KMS-11 (cell line): Measurements from ENCODE around the gene VWDE.
"Not testable (repeated sequence)": the region's sequence is repeated elsewhere in the genome, so short reads cannot be mapped to it uniquely, and the experiment has no call there.

Source experiments
- H2AFZ ChIP-seq: fragments of 200-600 bp; sonication (generic); 2 replicates; pipeline ENCODE4 v1.6.1; 2016; ENCODE audit warnings: antibody characterized with exemption, mixed run types, low read depth
- H3K27ac ChIP-seq: fragments of 200-600 bp; sonication (generic); 2 replicates; pipeline ENCODE4 v1.6.1; 2016; ENCODE audit warnings: mild to moderate bottlenecking, mixed run types
- H3K27me3 ChIP-seq: fragments of 200-600 bp; sonication (generic); 2 replicates; pipeline ENCODE4 v1.6.1; 2017; ENCODE audit warnings: mild to moderate bottlenecking, low read depth, mixed run types, moderate library complexity; ENCODE audit not compliant: insufficient read depth
- H3K36me3 ChIP-seq: fragments of 200-600 bp; sonication (generic); 2 replicates; pipeline ENCODE4 v1.6.1; 2017; ENCODE audit warnings: mild to moderate bottlenecking, mixed run types; ENCODE audit not compliant: insufficient read depth
- H3K4me1 ChIP-seq: fragments of 200-600 bp; sonication (generic); 2 replicates; pipeline ENCODE4 v1.6.1; 2016; ENCODE audit warnings: mild to moderate bottlenecking, low read depth, mixed run types; ENCODE audit not compliant: poor library complexity, severe bottlenecking
- H3K4me2 ChIP-seq: fragments of 200-600 bp; sonication (generic); 2 replicates; pipeline ENCODE4 v1.7.0; 2016; ENCODE audit warnings: mild to moderate bottlenecking, mixed run types
- H3K4me3 ChIP-seq: fragments of 200-600 bp; sonication (generic); IDR thresholded peaks from 2 replicates; pipeline ENCODE4 v1.6.1; 2017; ENCODE audit warnings: low read depth, low read length, mixed read lengths; ENCODE audit not compliant: insufficient read depth
- H3K79me2 ChIP-seq: fragments of 200-600 bp; sonication (generic); 2 replicates; pipeline ENCODE4 v1.6.1; 2016; ENCODE audit warnings: low read depth, mixed run types; ENCODE audit not compliant: insufficient read depth
- H3K9ac ChIP-seq: fragments of 200-600 bp; sonication (generic); 2 replicates; pipeline ENCODE4 v1.6.1; 2016; ENCODE audit warnings: mild to moderate bottlenecking, mixed run types
- H4K20me1 ChIP-seq: fragments of 200-600 bp; sonication (generic); 2 replicates; pipeline ENCODE4 v1.6.1; 2016; ENCODE audit warnings: mild to moderate bottlenecking, mixed run types; ENCODE audit not compliant: insufficient read depth
- TF ChIP-seq, protein P1 (sequence below): fragments of 200-600 bp; sonication (generic); conservative IDR thresholded peaks from 2 replicates; pipeline ENCODE4 v1.6.1; 2017; ENCODE audit warnings: low read depth, mild to moderate bottlenecking, antibody characterized with exemption, low read length, moderate library complexity, mixed read lengths

Gene VWDE

DNA sequence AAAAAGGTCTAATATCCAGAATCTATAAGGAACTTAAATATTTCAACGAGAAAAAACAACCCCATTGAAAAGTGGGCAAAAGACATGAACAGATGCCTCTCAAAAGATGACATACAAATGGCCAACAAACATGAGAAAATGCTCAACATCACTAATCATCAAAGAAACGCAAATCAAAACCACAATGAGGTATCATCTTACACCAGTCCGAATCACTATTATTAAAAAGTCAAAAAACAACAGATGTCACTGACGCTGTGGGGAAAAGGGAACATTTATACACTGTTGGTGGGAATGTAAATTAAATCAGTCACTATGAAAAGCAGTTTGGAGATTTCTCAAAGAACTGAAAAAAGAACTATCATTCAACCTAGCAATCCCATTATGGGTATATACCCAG lies 6.0 kb downstream of the VWDE start:
- H3K79me2 ChIP-seq: no peaks in the 10 kb centered on the region; the same call in 1 of the 2 replicates
- H3K4me3 ChIP-seq: no peak overlapping the region
- H3K36me3 ChIP-seq: no peaks in the 10 kb centered on the region
- no peak overlapping the region for H2AFZ ChIP-seq
- no peak overlapping the region for H3K27ac ChIP-seq
- TF ChIP-seq, protein P1, sequence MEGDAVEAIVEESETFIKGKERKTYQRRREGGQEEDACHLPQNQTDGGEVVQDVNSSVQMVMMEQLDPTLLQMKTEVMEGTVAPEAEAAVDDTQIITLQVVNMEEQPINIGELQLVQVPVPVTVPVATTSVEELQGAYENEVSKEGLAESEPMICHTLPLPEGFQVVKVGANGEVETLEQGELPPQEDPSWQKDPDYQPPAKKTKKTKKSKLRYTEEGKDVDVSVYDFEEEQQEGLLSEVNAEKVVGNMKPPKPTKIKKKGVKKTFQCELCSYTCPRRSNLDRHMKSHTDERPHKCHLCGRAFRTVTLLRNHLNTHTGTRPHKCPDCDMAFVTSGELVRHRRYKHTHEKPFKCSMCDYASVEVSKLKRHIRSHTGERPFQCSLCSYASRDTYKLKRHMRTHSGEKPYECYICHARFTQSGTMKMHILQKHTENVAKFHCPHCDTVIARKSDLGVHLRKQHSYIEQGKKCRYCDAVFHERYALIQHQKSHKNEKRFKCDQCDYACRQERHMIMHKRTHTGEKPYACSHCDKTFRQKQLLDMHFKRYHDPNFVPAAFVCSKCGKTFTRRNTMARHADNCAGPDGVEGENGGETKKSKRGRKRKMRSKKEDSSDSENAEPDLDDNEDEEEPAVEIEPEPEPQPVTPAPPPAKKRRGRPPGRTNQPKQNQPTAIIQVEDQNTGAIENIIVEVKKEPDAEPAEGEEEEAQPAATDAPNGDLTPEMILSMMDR: no peak
- H3K9ac ChIP-seq: no peak overlapping the region
- H3K4me1 ChIP-seq: peaks cover 10% of the 10 kb centered on the region
- no peaks in the 10 kb centered on the region for H3K27me3 ChIP-seq
- H4K20me1 ChIP-seq: no peaks in the 10 kb centered on the region
- no peak overlapping the region for H3K4me2 ChIP-seq

GRCh38 chr7:12396670-12397069 lies 7.0 kb downstream of the VWDE start:
- H3K79me2 ChIP-seq, H3K36me3 ChIP-seq: not testable (repeated sequence)

DNA sequence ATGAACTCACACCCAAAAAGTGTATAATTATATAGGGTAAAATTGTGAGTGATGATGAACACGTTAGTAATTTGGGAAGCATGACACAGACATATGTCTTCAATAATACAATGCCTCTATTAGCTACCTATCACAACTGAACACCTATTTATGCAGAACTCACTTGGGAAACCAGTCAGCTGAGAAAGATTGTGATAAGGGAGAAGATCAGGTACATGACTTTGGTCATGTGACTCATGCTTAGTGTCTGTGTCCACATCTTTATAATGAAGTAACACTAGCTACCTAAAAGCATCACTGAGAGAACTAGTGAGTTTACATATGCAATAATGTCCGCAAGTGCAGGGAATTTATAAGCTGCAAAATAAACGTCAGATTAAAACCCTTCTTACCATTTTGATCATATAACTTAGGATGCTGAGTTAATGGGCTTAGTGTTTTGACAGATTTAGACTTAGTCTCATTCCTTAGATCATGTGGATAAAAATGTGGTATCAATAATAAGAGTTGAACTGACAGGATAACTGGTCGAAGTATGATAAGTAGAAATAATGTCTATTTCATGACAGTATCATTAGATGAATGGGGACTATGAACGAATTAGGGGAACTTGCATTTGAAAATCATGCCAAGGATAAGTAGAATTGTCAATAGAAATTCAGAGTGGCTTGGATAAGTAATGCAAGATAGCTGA lies 11.6 kb downstream of the VWDE start:
- TF ChIP-seq, protein P1: no peak
- H3K36me3 ChIP-seq: no peaks in the 10 kb centered on the region
- H2AFZ ChIP-seq: no peak overlapping the region
- no peak overlapping the region for H3K4me2 ChIP-seq
- H4K20me1 ChIP-seq: no peaks in the 10 kb centered on the region
- no peak overlapping the region for H3K4me3 ChIP-seq
- no peak overlapping the region for H3K9ac ChIP-seq
- H3K27ac ChIP-seq: no peak overlapping the region
- no peaks in the 10 kb centered on the region for H3K79me2 ChIP-seq
- H3K27me3 ChIP-seq: no peaks in the 10 kb centered on the region
- H3K4me1 ChIP-seq: no peaks in the 10 kb centered on the region

More at GRCh38 chr7:12396670-12397069, 7.0 kb downstream of the VWDE start:
- H3K27ac ChIP-seq, H4K20me1 ChIP-seq, H3K9ac ChIP-seq, H3K4me3 ChIP-seq, H3K4me1 ChIP-seq, H3K27me3 ChIP-seq, H3K4me2 ChIP-seq, H2AFZ ChIP-seq: not testable (repeated sequence)

DNA sequence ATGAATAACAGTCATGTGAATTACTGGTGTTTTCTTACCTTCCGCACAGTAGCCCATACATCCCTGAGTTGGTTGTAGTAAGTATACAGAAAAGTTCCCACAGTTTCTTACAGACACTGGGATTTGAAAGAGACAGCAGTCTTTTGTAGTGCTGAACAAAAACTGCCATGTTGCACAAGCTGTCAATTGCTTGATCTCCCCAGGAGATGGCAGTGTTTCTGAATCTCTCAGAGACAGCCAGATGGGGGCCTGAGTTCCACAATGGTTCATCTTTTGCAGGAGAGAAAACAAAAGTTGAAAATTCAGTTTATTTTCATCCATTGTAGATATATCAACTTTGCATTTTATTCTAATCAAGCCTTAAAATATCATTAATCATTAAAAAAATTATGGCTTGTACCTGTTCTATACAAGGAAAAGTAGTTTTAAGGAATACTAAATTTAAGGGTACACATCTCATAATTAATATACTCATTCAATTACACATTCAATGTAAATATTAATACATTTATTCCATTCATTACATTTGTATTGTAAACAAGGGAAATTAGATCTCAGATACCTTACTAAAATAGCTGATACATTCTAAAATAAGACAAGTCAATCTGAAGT lies 14.5 kb downstream of the VWDE start:
- no peaks in the 10 kb centered on the region for H3K36me3 ChIP-seq
- H3K4me2 ChIP-seq: no peak overlapping the region
- H3K4me1 ChIP-seq: no peaks in the 10 kb centered on the region
- no peak overlapping the region for H3K9ac ChIP-seq
- TF ChIP-seq, protein P1: peak; percentile 80
- no peak overlapping the region for H3K27ac ChIP-seq
- H3K79me2 ChIP-seq: no peaks in the 10 kb centered on the region
- H3K27me3 ChIP-seq: no peaks in the 10 kb centered on the region
- H4K20me1 ChIP-seq: no peaks in the 10 kb centered on the region
- no peak overlapping the region for H3K4me3 ChIP-seq
- no peak overlapping the region for H2AFZ ChIP-seq

DNA sequence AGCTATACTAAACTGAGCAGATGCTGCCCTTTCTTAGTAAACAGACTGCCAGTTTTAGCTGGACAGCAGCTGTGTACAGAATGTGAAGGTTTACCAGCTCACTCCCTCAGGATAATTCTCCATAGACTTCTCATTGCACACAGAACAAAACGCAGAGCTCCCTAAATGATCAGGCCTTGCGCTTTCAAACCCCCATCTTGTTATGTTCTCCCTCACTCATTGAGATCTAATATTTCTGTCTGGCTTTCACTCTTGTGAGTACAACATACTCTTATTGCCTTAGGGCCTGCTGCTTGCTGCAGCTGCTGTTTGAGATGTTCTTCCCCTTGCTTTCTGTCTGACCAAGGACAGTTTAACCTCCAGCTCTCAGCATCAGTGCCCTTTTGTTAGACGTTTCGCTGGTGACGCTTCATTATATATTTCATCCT lies 17.3 kb downstream of the VWDE start:
- Histone ChIP-seq H3K4me1 (no peaks in the 10 kb centered on the region), H3K79me2 (no peaks in the 10 kb centered on the region), H3K4me3 (no peak overlapping the region), H3K4me2 (no peak overlapping the region), H3K27me3 (no peaks in the 10 kb centered on the region), H3K9ac (no peak overlapping the region), H3K36me3 (no peaks in the 10 kb centered on the region), H2AFZ (no peak overlapping the region), H4K20me1 (no peaks in the 10 kb centered on the region), H3K27ac (no peak overlapping the region)
- TF ChIP-seq, protein P1: no peak
